HG03571 (cell line): Measurements from ENCODE around the gene ADAMTS19.
"Not testable (repeated sequence)": the region's sequence is repeated elsewhere in the genome, so short reads cannot be mapped to it uniquely, and the experiment has no call there.

Experiments used
- ATAC-seq: cut with Tn5 transposase; IDR thresholded peaks from one replicate; pipeline ENCODE4 v1.9.1; 2021; ENCODE audit not compliant: unreplicated experiment

ADAMTS19 gene

GRCh38 chr5:129591508-129592160 is 131.5 kb downstream of the ADAMTS19 start:
- no peak for ATAC-seq

DNA sequence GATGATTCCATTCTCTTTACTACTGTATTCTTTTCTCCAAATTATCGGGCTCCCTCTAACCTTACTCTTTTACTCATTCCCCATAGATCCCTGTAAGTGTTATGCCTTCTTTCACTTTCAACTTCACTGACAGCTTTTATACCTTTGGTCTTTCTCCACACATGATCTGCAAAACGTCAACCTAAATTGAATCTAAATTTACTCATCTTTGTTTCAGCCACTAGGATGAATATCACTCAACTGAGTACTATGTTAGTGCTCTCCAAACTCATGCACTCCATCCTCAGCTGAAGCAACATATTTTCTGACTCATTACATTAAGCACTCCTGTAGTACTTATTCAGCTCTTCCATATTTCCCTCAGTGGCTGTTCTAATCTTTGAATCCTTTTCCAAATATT is 133.4 kb downstream of the ADAMTS19 start:
- ATAC-seq = no peak

- no peak for ATAC-seq
Measured at GRCh38 chr5:129601576-129601975, 141.5 kb downstream of the ADAMTS19 start.

DNA sequence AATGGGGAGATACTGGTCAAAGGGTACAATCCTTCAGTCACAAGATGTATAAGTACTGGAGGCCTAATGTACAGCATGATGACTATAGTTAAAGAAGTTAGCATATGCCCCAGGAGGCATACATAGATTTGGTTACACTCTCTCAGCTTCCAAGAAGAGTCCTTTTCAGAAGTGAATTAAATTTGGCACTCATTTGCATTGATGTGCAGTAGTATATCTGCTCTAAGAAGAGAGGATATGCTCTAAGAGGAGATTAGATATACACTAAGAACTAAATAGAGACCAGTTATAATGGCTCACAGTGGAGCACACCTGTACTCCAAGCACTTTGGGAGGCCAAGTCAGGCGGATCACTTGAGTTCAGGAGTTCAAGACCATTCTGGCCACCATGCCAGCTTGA is 148.3 kb downstream of the ADAMTS19 start:
- ATAC-seq = no peak

DNA sequence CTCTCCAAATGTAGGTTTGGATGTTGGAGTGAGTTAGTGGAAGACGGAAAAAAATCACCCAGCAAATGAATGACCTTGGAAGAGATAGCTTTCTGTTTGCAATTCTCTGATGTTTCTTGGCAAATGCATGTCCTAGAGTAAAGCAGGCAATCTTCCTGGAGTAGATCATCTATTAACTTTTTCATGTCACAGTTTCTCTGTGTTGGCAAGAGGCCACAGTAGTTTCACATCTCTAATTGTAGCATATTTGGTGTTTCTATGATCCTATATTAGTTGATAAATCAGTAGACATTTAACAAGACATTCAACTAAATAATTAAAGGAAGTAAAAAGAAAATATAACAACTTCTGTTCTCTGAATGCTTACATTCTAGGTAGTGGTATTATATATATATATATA is 149.6 kb downstream of the ADAMTS19 start:
- peak; percentile 91 for ATAC-seq

- no peak for ATAC-seq
Measured at GRCh38 chr5:129616517-129616916, 156.4 kb downstream of the ADAMTS19 start.

GRCh38 chr5:129617206-129617605 is 157.1 kb downstream of the ADAMTS19 start:
- no peak for ATAC-seq

DNA sequence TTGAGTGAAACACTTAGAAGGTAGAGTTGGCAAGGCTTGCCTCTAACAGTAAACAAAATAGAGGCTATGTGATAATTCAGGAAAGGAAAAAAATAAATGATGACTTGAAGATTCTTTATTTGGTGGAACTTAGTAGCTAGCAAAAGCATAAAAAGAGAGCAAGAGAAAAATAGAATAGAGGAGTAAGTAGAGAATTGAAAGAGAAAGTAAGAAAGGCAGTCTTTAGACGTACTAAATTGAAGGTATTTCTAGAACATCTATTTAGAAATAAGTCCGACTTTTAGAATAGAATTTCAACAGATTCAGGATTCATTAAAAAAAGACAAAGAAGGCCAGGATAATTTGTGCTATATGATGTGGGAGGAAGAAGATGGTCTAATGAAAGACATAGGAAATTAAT is 159.7 kb downstream of the ADAMTS19 start:
- no peak for ATAC-seq

GRCh38 chr5:129622531-129622930 is 162.4 kb downstream of the ADAMTS19 start:
- ATAC-seq = no peak

GRCh38 chr5:129629575-129629974 is 169.5 kb downstream of the ADAMTS19 start:
- ATAC-seq = no peak

GRCh38 chr5:129630101-129630500 is 170.0 kb downstream of the ADAMTS19 start:
- ATAC-seq = no peak

- no peak for ATAC-seq
Measured at GRCh38 chr5:129631961-129632360, 171.9 kb downstream of the ADAMTS19 start.

GRCh38 chr5:129637501-129637900 is 177.4 kb downstream of the ADAMTS19 start:
- not testable (repeated sequence) for ATAC-seq

- no peak for ATAC-seq
Measured at GRCh38 chr5:129639331-129639730, 179.2 kb downstream of the ADAMTS19 start.

GRCh38 chr5:129652349-129653056 is 192.4 kb downstream of the ADAMTS19 start:
- ATAC-seq = no peak

- no peak for ATAC-seq
Measured at GRCh38 chr5:129653057-129653375, 192.9 kb downstream of the ADAMTS19 start.

- no peak for ATAC-seq
Measured at GRCh38 chr5:129653442-129653841, 193.3 kb downstream of the ADAMTS19 start.

GRCh38 chr5:129656952-129657351 is 196.9 kb downstream of the ADAMTS19 start:
- no peak for ATAC-seq

DNA sequence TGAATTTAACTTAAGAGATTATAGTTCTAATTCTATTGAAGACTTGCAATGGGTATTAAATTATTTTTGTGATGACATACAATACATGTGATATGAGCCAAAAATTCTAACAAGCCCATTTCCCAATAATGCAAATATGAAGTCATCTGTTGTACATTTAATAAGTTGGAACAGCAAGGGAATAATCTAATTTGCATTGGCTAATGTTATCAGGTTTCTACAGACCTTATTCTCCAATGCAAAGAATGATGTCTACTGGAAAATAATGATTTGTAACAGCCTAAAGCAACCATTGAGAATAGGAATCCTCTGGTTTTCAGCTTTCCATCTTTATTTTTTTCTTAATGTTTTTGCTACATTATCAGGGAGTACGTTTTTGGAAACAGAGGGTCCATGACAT is 198.7 kb downstream of the ADAMTS19 start:
- ATAC-seq = no peak

DNA sequence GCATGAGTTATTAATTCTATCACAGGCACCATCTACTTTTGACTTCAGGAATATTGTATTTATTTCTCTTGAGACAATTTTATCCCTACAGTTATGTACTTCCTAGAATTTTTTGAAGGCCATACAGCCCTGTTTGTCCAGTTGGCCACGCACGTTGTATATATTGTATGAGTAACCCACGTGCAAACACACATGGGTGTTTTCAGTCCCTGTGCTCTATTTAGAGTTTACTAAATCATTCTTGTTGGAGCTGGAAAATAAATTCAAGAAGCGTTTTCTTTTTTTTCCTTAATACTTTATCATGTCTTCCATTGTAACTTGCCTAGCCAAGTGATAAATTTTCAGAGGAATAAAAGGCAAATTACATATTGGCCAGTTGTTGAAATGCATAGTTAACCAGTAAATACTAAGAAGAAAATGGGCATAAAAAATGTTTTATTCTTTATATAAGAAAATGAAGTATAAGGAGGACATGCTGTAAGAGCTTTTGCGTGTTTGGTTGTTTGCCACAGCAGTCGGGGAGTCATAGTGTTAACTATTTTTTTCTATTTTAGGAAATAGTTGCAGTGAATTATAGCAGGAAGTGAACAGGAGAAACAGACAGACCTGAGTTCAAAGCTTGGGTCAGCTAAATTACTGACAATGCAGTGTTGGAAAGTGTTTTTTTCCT is 201.4 kb downstream of the ADAMTS19 start:
- no peak for ATAC-seq

DNA sequence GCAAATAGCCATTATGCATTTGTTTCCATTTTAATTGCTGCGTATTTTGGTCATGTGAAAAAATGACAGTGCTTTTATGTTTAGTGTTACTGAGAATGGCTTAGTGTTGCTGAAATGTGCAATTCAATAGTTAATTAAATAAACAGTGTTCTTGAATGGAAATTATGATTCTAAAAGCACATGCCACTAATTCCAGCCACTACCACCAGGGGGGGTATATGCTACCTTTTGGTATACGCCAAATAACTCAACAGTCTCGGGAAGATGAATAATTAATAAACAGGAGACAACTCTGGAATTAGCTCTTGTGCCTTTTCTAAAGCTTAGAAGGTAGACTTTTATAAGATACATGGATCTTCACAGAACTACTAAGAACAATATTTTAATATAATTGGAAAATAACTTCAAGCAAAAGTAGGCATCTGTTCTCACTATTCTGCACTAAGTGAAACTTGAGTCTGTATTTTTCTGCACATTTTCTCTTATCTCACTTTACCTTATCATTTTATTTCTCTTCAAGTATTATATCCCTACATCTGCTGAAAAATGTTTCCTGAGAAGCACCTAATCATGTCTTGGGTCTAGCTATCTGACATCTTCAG is 204.3 kb downstream of the ADAMTS19 start:
- ATAC-seq = no peak

DNA sequence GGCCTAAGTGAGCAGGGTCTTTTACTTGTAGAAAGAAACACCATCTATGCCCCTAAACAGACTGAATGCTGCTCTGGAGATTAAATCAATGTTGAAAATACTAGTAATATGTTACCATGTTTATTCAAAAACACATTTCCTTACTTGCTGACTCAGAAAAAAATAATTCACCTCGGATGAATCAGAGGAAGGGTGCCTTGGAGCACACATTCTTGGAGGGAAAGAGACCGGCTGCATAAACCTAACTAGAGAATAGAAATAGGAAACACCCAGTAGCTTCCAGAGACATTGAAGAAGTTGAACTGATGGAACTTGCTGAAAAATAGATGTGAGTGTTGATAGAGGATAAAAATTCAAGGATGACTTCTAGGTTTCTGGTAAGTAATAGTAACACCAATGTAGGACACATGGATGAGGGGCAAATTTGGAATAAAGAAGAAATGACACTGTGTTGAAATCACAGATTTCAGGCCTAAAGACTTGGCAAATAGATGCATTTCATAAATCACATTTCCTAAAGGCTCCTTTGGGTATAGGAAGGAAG is 210.9 kb downstream of the ADAMTS19 start:
- no peak for ATAC-seq
